SKM-1 treated with dmso at 0.1 percent for 144 hours (cell line): Measurements from ENCODE around the gene QARS1.

Experiments used
- DNase-seq: peaks from one replicate; lab custom pipeline; 2025; ENCODE audit not compliant: unreplicated experiment; lab: John Stamatoyannopoulos, UW

QARS1 gene

DNA sequence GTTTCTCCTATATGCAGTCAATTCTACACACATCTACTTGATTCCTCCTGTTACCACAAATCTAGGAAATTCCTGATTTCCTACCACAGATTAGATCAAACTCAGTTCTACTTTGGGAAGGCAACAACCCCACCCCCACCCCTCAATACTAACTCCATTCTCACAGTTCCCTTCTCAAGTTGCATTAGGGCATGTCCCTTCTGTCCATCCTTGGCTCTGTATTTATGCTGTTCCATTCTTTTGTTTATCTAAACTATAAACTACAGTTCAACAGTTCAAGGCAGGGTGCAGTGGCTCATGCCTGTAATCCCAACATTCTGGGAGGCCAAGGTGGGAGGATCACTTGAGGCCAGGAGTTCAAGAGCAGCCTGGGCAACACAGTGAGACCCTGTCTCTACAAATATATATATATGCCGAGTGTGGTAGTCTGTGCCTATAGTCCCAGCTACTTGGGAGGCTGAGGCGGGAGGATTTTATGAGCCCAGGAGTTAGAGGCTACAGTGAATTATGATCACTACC, 50.2 kb downstream of the QARS1 start:
- DNase-seq = no peak

DNA sequence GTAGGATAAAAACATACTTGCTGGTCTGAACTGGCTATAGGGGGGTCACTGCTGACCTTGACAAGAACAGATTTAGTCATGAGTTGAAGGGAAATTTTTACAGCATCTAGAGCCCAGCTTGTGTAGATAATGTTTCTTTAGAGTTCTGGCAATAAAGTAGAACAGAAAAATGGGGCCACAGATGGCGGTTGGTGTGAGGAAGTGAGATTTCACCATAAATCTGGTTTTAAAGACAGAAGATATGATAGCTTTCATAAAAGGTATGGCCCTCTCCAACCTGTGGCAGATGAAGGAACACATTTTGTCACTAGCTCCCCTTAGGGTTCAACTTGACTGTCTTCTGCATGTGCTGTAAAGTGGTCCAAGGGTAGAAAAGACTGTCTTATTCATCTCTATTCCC, 51.0 kb downstream of the QARS1 start:
- DNase-seq = no peak
